Liver (tissue), 9 donors: ENCODE data around the gene SLC28A3. TPM values are rescaled to one million over a fixed set of nuclear protein-coding genes. Genes with fewer than 3 reads are reported as not detected.

Experiments used
- DNase-seq: peaks from one replicate; pipeline ENCODE4 v3.0.0-alpha.2; 2017; ENCODE audit warnings: low spot score
- H3K27ac ChIP-seq, 2 donors: one replicate each; pipeline ENCODE4 v1.7.0; 2013; ENCODE audit warnings: inconsistent platforms in 2 of 2, low read length in 2 of 2, control low read depth in 1 of 2, low read depth in 1 of 2, mild to moderate bottlenecking in 1 of 2
- H3K27me3 ChIP-seq, 4 donors: one replicate each; pipeline versions ENCODE4 v1.6.1 to v1.7.0; 2013; ENCODE audit warnings: low read length in 3 of 4, inconsistent platforms in 1 of 4, mild to moderate bottlenecking in 1 of 4, moderate library complexity in 1 of 4; ENCODE audit not compliant: control insufficient read depth in 4 of 4, insufficient read depth in 4 of 4
- H3K36me3 ChIP-seq, 4 donors: one replicate each; pipeline versions ENCODE4 v1.6.1 to v1.7.0; 2013; ENCODE audit warnings: low read length in 3 of 4, mild to moderate bottlenecking in 3 of 4, low read depth in 1 of 4, moderate library complexity in 1 of 4; ENCODE audit not compliant: control insufficient read depth in 4 of 4, insufficient read depth in 3 of 4
- H3K4me1 ChIP-seq, 4 donors: one replicate each; pipeline versions ENCODE4 v1.6.1 to v1.7.0; 2013; ENCODE audit warnings: low read length in 3 of 4, mild to moderate bottlenecking in 3 of 4, moderate library complexity in 1 of 4; ENCODE audit not compliant: control insufficient read depth in 4 of 4, insufficient read depth in 4 of 4
- H3K4me3 ChIP-seq, 3 donors: one replicate each; pipeline versions ENCODE4 v1.6.1 to v1.7.0; 2013; ENCODE audit warnings: low read length in 3 of 3, control low read depth in 1 of 3, low read depth in 1 of 3, mild to moderate bottlenecking in 1 of 3
- H3K9ac ChIP-seq, 2 donors: one replicate each; pipeline ENCODE4 v1.7.0; 2013; ENCODE audit warnings: low read length in 2 of 2, mild to moderate bottlenecking in 2 of 2, moderate library complexity in 2 of 2, control low read depth in 1 of 2, low read depth in 1 of 2
- H3K9me3 ChIP-seq, 4 donors: one replicate each; pipeline versions ENCODE4 v1.6.1 to v1.7.0; 2013; ENCODE audit warnings: low read length in 3 of 4; ENCODE audit not compliant: control insufficient read depth in 4 of 4
- CTCF ChIP-seq: fragments of 150-350 bp; IDR thresholded peaks from 2 replicates; pipeline ENCODE4 v1.5.1; 2017; ENCODE audit warnings: improper control_type of control experiment, low read depth, low read length; ENCODE audit not compliant: missing input control
- FOXA1 ChIP-seq: IDR thresholded peaks from 2 replicates; pipeline ENCODE4 v1.6.1; 2016; ENCODE audit warnings: antibody characterized with exemption
- FOXA2 ChIP-seq: IDR thresholded peaks from 2 replicates; pipeline ENCODE4 v1.6.1; 2016; ENCODE audit warnings: antibody characterized with exemption
- GABPA ChIP-seq, 2 donors: IDR thresholded peaks in 1 of 2; conservative IDR thresholded peaks in 1 of 2; 2 replicates each; pipeline ENCODE4 v1.6.1; 2016; ENCODE audit warnings: antibody characterized with exemption in 2 of 2, mild to moderate bottlenecking in 1 of 2, moderate library complexity in 1 of 2
- HNF4A ChIP-seq, 2 donors: conservative IDR thresholded peaks; 2 replicates each; pipeline ENCODE4 v1.6.1; 2016; ENCODE audit warnings: antibody characterized with exemption in 2 of 2, mild to moderate bottlenecking in 2 of 2
- JUND ChIP-seq, 2 donors: IDR thresholded peaks; 2 replicates each; pipeline ENCODE4 v1.6.1; 2016; ENCODE audit warnings: antibody characterized with exemption in 2 of 2
- RAD21 ChIP-seq, 2 donors: IDR thresholded peaks; 2 replicates each; pipeline ENCODE4 v1.6.1; 2016; ENCODE audit warnings: antibody characterized with exemption in 2 of 2, mild to moderate bottlenecking in 2 of 2
- REST ChIP-seq: IDR thresholded peaks from 2 replicates; pipeline ENCODE4 v1.6.1; 2016; ENCODE audit warnings: antibody characterized with exemption, mild to moderate bottlenecking
- RXRA ChIP-seq, 2 donors: IDR thresholded peaks; 2 replicates each; pipeline ENCODE4 v1.6.1; 2017 to 2018; ENCODE audit warnings: antibody characterized with exemption in 2 of 2, mild to moderate bottlenecking in 1 of 2
- SP1 ChIP-seq: IDR thresholded peaks from 2 replicates; pipeline ENCODE4 v1.6.1; 2018; ENCODE audit warnings: antibody characterized with exemption, mild to moderate bottlenecking
- YY1 ChIP-seq: IDR thresholded peaks from 2 replicates; pipeline ENCODE4 v1.6.1; 2016; ENCODE audit warnings: antibody characterized with exemption, mild to moderate bottlenecking
- WGBS: extraction: QIAGEN DNeasy Blood & Tissue Kit; methylation state at CpG from one replicate; pipeline ENCODE4 v1.1.7; 2013; 5-methylcytosine and 5-hydroxymethylcytosine counted together
- polyA plus RNA-seq, 2 donors: library from polyadenylated mRNA; stranded (reverse) in 1 of 2; unstranded in 1 of 2; fragments of 200-250 nt in 1 of 2; fragments of >200 nt in 1 of 2; fragmentation: Nextera tagmentation in 1 of 2; extraction: Ambion mirVana in 1 of 2; gene quantifications; one replicate each; pipeline versions ENCODE4 v1.2.1 to v1.2.3, GENCODE V29; 2013 to 2015
- total RNA-seq, 2 donors: library from RNA; depleted of rRNA; stranded (reverse); fragments of >200 nt; gene quantifications; one replicate each; pipeline ENCODE4 v1.2.3, GENCODE V29; 2014
- TF ChIP-seq, protein P1 (sequence below): IDR thresholded peaks from 2 replicates; pipeline ENCODE4 v1.6.1; 2016; ENCODE audit warnings: antibody characterized with exemption
- donor health status: healthy.
- donor health status: healthy.
- donor health status: healthy.
- donor health status: healthy.
- donor health status: healthy.

SLC28A3 gene
- total and polyA plus RNA-seq, 4 donors, result 0.07 to 1.3 (median 0.28) TPM

DNA sequence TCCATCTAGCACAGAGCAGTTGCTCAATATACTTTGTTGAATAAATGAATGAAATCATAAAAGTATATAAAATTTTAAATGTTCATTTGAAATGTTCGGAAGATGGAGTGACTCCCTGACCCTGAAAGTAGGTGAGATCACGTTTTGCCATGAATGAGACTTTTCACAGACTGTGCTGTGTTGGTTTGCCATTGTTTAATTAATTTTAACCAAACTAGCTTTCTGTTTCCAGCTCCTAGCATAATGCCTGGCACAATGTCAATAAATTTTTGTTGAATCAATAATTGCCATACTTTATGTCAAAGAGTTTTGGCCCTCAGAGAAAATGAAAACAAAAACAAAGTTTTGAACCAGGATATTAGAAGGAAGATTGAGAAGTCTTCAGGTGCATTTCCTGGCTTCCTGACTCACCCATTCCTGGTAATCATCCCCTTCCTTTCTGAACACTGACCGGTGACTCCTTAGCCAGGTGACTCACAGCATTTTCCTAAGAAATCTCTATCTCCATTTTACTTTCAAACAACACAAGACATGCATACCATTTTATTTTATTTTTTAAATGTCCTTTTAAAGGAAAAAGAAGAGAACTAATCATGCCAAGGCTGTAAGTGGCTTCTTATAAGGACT, 15.1 kb downstream of the SLC28A3 start:
- Histone ChIP-seq H3K9ac (no peak overlapping the region), H3K27me3 (no peaks in the 10 kb centered on the region), H3K36me3 (no peaks in the 10 kb centered on the region), H3K4me3 (no peak overlapping the region), H3K4me1 (no peaks in the 10 kb centered on the region), H3K27ac (no peak overlapping the region), H3K9me3 (peaks cover 0 to 6% (median 0%) of the 10 kb centered on the region in 4 donors)
- WGBS, result 80% methylated on average over 3 of the region's 3 CpGs
- TF ChIP-seq FOXA1 (no peak), REST (no peak), RXRA (IDR thresholded peaks at IDR 0.05) (no peak), CTCF (no peak), RAD21 (IDR thresholded peaks at IDR 0.05) (no peak), YY1 (no peak), HNF4A (conservative IDR thresholded peaks at IDR 0.05) (no peak), GABPA (IDR thresholded peaks at IDR 0.05 in 1 of 2, conservative IDR thresholded peaks at IDR 0.05 in 1 of 2) (no peak), FOXA2 (no peak), SP1 (no peak)
- TF ChIP-seq, protein P1, sequence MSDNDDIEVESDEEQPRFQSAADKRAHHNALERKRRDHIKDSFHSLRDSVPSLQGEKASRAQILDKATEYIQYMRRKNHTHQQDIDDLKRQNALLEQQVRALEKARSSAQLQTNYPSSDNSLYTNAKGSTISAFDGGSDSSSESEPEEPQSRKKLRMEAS, result no peak
- no peak for DNase-seq

DNA sequence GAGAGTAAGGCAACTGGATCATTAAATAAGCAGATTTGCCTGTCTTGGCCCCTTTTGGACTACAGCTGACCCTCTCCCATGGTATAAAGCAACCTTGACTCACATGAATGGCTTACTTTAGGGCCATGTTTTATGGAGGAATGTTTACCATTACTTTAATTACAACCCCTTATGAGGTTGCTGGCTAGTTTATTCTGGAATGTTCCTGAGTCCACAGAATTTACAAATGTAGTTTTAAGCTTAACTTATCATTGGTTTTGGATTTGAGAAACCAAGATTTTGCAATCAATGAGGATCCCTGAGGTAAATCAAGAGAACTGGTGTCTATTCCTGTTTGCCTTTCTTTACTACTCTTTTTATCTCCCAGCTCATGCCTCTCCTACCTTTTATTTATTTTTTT, 15.7 kb downstream of the SLC28A3 start:
- no peak for DNase-seq
- Histone ChIP-seq H3K4me3 (no peak overlapping the region), H3K9ac (no peak overlapping the region), H3K9me3 (peaks cover 0 to 6% (median 0%) of the 10 kb centered on the region in 4 donors), H3K4me1 (no peaks in the 10 kb centered on the region), H3K36me3 (no peaks in the 10 kb centered on the region), H3K27ac (no peak overlapping the region), H3K27me3 (no peaks in the 10 kb centered on the region)
- TF ChIP-seq FOXA2 (no peak), RXRA (IDR thresholded peaks at IDR 0.05) (no peak), RAD21 (IDR thresholded peaks at IDR 0.05) (no peak), JUND (IDR thresholded peaks at IDR 0.05) (no peak), GABPA (IDR thresholded peaks at IDR 0.05 in 1 of 2, conservative IDR thresholded peaks at IDR 0.05 in 1 of 2) (no peak), YY1 (no peak), REST (no peak)
- TF ChIP-seq, protein P1, result no peak
